ENCODE measurements around the gene TESK1. TPM values are rescaled to one million over a fixed set of nuclear protein-coding genes. Genes with fewer than 3 reads are reported as not detected.
A peak's percentile ranks its signal among the peaks of the same experiment; 100 is the strongest.
"Not testable (repeated sequence)": the region's sequence is repeated elsewhere in the genome, so short reads cannot be mapped to it uniquely, and the experiment has no call there.

The TESK1 gene
- total RNA-seq, 2 donors from 2014 or later: 37.7 to 47.8 TPM

- intact Hi-C loops (cut with DNase I, micrococcal nuclease); ATAC-seq; DNase-seq: not testable (repeated sequence)
Measured at GRCh38 chr9:35637427-35637955, 32.4 kb downstream of the TESK1 start.

DNA sequence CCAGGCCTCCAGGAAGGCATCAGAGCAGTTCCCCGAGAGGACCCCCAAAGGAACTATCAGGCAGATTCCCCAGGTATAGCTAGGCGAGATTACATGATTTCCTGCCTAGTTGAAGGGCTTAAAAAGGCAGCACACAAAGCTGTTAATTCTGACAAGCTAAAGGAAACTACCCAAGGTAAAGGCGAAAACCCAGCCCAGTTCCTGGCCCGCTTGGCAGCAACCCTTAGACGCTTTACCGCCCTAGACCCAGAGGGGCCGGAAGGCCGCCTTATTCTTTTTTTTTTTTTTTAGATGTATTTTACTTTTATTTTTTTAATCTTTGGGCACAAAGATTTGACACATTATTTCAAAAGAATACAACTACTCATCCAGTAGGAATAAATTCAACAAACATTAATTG, 33.7 kb downstream of the TESK1 start:
- intact Hi-C loops (cut with DNase I, micrococcal nuclease); ATAC-seq; DNase-seq: not testable (repeated sequence)

GRCh38 chr9:35639225-35639624, 34.2 kb downstream of the TESK1 start:
- DNase-seq; ATAC-seq; intact Hi-C loops (cut with DNase I, micrococcal nuclease): not testable (repeated sequence)

- ATAC-seq (no peak), DNase-seq (no peak)
- intact Hi-C loops (cut with DNase I, micrococcal nuclease): no loop called here
Measured at GRCh38 chr9:35639631-35640030, 34.6 kb downstream of the TESK1 start.

DNA sequence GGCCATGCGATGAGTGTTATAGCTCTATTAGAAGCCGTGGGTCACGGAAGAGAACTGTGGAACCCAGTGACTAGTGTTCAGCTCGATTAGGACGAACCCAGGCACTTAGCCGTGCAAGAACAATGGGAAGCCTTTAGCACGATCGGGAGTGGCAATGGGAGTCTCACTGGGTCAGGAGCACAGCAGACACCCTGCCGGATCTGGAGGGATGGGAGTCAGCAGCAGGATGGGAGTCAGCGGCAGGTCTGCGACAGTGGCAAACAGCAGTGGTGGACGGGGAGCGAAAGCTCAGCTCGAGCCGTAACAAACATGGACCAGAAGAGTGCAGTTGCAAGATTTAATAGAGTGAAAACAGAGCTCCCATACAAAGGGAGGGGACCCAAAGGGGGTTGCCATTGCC, 35.4 kb downstream of the TESK1 start:
- intact Hi-C loops (cut with DNase I, micrococcal nuclease): not testable (repeated sequence)

GRCh38 chr9:35641478-35641877, 36.4 kb downstream of the TESK1 start:
- DNase-seq; ATAC-seq; intact Hi-C loops (cut with DNase I, micrococcal nuclease): not testable (repeated sequence)

More for the DNA sequence above, 35.4 kb downstream of the TESK1 start:
- DNase-seq, ATAC-seq: not testable (repeated sequence)

DNA sequence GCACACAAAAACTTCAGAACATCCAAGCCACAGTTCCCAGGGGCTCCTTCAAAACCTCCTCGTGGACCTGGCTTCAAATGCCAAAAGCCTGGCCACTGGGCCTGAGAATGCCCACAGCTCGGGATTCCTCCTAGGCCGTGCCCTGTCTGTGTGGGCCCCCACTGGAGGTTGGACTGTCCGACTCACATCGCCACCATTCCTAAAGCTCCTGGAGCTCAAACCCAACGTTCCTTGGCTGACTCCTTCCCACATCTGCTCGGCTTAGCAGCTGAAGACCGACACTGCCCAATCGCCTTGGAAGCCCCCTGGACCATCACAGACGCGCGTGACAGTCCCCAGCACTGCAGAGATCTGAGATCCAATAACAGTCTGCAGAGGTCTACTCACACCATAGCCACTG, 38.0 kb downstream of the TESK1 start:
- intact Hi-C loops (cut with DNase I, micrococcal nuclease): no loop called here
- DNase-seq (no peak), ATAC-seq (no peak)

- ATAC-seq; intact Hi-C loops (cut with DNase I, micrococcal nuclease); DNase-seq: not testable (repeated sequence)
Measured at GRCh38 chr9:35645736-35646135, 40.7 kb downstream of the TESK1 start.

DNA sequence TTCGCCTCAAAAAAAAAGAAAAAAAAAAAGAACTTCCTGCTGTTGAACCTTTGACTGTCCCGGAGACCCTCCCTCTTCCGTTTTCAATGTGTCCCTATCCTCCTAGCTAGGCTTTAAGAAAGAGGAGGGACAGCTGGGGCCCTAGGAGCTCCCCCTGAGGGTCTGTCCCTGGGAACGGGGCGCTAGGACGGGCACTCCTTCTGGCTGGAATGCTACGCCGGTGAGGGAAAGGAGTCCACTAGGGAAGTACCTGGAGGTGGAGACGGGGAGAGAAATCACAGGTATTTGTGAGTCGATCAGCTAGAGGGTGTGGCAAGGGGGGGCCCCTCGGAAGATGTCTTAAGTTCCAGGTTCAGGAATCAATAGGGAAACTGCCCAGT, 41.1 kb downstream of the TESK1 start:
- intact Hi-C loops (cut with DNase I, micrococcal nuclease): no loop called here
- DNase-seq (peak; percentile 56 to 63), ATAC-seq (peak; percentile 72)

DNA sequence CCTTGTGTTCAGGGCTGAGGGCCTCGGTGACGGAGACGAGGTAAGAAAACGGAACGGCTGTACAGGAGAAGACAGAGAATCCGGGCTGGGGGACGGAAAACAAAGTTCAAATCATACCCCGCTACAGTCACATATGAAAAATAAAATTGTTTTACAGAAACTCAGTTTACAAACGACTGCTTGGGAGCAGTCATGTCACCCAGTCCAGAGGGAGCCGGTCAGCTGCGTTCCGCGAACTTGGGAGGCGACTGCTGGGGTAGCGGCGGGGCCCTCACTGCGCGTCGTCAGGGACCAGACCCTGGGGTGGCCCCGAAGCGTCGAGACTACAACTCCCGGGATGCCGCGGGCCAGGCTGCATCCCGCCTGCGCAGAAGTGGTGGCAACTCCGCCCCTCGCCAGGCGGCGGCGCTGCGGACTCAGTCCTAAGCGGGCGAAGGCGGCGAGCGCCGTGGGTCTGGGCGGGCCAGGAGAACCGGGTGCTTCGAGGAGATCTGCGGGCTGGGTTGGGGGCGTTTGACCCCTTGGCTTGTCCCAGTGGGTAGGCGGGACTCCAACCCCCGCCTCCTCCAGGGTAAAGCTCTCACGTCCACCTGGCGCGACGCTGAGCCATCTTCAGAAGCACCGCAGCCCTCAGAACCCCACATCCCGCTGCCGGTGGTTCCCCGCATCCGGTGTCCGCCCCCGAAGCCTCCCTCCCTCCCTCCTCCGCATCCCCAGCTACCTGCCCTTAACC, 41.6 kb downstream of the TESK1 start:
- DNase-seq (peak; percentile 89 to 96), ATAC-seq (peak; percentile 91)
- intact Hi-C loops (cut with DNase I, micrococcal nuclease): no loop called here

DNA sequence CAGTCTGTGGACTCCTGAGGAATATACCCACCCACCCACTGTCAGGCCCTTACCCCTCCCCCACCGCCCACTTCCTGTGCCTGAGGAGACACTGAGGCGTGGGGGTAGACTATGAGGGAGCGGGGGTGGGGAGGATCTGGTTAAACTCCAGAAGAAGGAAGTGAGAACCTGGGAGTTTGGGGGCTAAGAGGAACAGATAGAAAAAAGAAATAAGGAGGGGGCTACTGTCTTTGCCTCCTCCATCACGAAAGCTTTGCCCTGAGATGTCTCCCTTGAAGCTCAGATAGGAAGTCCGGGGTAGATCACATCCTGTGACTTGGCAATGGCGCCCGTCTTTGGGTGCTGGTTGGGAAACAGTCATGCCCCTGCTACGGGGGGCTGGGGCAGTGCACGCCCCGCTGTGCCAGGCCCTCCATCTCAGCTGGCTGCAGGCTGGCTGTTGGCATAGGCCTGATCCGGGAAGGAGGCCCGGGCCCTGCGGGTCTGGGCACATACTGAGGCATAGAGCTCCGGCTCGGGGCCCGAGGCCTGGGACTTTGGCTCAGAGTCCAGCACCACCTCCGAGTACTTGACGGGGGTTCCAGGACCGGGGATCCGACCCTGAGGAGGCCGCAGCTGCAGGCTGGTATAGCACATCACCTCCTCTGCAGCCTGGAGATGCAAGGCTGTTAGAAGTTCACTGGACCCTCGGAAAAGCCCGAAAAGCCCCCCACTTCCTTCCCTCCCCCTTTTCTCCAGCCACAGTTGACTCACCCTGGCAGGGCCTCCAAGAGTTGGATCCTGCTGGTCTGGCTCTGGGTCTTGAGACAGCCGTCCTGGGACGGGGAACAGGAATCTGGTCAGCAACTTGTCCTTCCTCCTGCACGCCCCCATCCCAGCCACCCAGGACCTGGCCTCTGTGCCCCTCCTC, 44.6 kb downstream of the TESK1 start:
- peak in 1 of 2 donors; percentile 63 for DNase-seq
- intact Hi-C loops (cut with DNase I, micrococcal nuclease): loop anchor here in 1 of 2 donors (10.0 kb wide), 1 partner anchor 85 kb away; the partner anchor contains the start of genes CREB3 and TLN1
- ATAC-seq: no peak

DNA sequence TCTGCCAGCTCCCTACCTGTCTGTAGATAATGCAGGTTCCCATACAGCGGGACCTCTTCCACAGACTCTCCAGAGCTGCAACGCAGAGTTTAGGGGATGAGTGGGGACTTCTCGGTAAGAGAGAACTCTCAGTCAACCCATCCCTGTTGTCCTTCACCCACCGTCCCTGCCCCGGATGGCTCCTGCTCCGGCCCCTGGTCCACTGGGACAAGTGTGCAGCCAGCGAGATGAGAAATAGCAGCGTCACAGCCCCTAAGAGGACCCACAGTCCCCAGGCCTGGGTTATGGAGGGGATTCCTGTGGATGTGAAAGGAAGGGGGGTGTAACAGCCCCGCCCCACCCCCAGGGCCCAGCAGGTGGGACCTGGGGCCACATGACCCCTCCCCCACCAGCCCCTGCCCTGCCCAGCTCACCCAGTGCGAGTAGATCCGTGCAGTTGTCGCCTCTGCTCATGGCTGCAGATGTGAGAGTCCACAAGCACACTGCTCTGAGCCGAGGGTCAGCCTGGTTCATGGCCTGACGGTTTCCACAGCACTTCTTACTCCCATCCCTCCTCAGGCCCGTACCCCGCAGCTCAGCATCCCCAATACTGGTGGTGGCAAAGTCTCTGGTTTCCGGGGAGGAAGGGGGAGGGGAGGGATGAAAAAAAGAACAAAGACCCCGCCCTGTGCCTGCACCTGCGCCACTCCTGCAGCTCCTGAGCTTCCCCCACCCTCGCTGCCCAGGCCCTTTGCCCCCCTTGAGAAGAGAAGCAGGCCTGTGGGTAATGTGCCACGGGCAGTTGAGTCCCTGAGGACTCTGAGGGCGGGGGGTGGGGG, 45.5 kb downstream of the TESK1 start, which contains the start of gene SIT1:
Gene SIT1 (minus strand): TSS at position 591 of the 818 bp plus-strand sequence. CDS start 78 bp downstream, at position 513.
- peak in 1 of 2 donors; percentile 43 for DNase-seq
- intact Hi-C loops (cut with DNase I, micrococcal nuclease): loop anchor here in 1 of 2 donors (10.0 kb wide), 1 partner anchor 84 kb away; the partner anchor contains the start of genes CREB3 and TLN1
- no peak for ATAC-seq

GRCh38 chr9:35651956-35652828, 47.1 kb downstream of the TESK1 start:
- intact Hi-C loops (cut with DNase I, micrococcal nuclease): loop anchor here in 1 of 2 donors (10.0 kb wide), 1 partner anchor 83 kb away; the partner anchor contains the start of genes CREB3 and TLN1

GRCh38 chr9:35652829-35653209, 47.8 kb downstream of the TESK1 start:
- intact Hi-C loops (cut with DNase I, micrococcal nuclease): loop anchor here in 1 of 2 donors (10.0 kb wide), 1 partner anchor 82 kb away; the partner anchor contains the start of genes CREB3 and TLN1
- peak; percentile 16 for ATAC-seq
- peak; percentile 26 to 41 for DNase-seq

More at GRCh38 chr9:35651956-35652828, 47.1 kb downstream of the TESK1 start:
- peak; percentile 77 for ATAC-seq
- peak; percentile 38 to 50 for DNase-seq

GRCh38 chr9:35653611-35654010, 48.5 kb downstream of the TESK1 start:
- ATAC-seq (no peak), DNase-seq (no peak)
- intact Hi-C loops (cut with DNase I, micrococcal nuclease): loop anchor here in 1 of 2 donors (10.0 kb wide), 1 partner anchor 81 kb away; the partner anchor contains the start of genes CREB3 and TLN1

DNA sequence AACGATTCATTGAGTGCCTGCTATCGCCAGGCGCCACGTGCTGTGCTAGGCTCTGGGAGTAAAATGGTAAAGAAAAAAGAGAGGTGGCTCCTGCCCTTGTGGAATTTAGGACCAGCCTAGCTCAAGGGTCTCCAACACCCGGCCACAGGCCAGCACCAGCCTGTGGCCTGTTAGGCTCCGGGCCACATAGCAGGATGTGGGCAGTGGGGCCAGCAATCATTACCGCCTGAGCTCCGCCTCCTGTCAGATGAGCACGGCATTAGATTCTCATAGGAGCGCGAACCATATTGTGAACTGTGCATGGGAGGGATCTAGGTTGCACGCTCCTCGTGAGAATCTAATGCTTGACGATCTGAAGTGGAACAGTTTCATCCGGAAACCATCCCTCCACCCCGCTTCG, 51.3 kb downstream of the TESK1 start:
- ATAC-seq: no peak
- DNase-seq: no peak
- intact Hi-C loops (cut with DNase I, micrococcal nuclease): loop anchor here in 1 of 2 donors (5.0 to 10.0 kb wide), 2 partner anchors 36 to 78 kb away; partner anchors contain the start of genes CREB3 and TLN1
